GM06990 (cell line): ENCODE measurements around the gene SUCLG1.

Source experiments
- DNase-seq: peaks from one replicate; pipeline ENCODE4 v3.0.0-alpha.2; 2011; ENCODE audit not compliant: insufficient read length; ENCODE audit errors: extremely low read depth
- H3K27me3 ChIP-seq: replicated peaks from 2 replicates; pipeline ENCODE4 v1.6.0; 2011; ENCODE audit warnings: low read length; ENCODE audit not compliant: control insufficient read depth, insufficient read depth
- H3K36me3 ChIP-seq: 2 replicates; pipeline ENCODE4 v1.5.1; 2011; ENCODE audit warnings: low read length; ENCODE audit not compliant: control insufficient read depth, insufficient read depth
- H3K4me3 ChIP-seq: replicated peaks from 2 replicates; pipeline ENCODE4 v1.5.1; 2011; ENCODE audit warnings: low read depth, mild to moderate bottlenecking, control low read depth, low read length
- TF ChIP-seq, protein P1 (sequence below): IDR thresholded peaks from 2 replicates; pipeline ENCODE4 v1.5.1; 2011; ENCODE audit warnings: low read length, control low read depth, mild to moderate bottlenecking, inconsistent platforms; ENCODE audit not compliant: insufficient read depth, poor library complexity, severe bottlenecking

The SUCLG1 gene

DNA sequence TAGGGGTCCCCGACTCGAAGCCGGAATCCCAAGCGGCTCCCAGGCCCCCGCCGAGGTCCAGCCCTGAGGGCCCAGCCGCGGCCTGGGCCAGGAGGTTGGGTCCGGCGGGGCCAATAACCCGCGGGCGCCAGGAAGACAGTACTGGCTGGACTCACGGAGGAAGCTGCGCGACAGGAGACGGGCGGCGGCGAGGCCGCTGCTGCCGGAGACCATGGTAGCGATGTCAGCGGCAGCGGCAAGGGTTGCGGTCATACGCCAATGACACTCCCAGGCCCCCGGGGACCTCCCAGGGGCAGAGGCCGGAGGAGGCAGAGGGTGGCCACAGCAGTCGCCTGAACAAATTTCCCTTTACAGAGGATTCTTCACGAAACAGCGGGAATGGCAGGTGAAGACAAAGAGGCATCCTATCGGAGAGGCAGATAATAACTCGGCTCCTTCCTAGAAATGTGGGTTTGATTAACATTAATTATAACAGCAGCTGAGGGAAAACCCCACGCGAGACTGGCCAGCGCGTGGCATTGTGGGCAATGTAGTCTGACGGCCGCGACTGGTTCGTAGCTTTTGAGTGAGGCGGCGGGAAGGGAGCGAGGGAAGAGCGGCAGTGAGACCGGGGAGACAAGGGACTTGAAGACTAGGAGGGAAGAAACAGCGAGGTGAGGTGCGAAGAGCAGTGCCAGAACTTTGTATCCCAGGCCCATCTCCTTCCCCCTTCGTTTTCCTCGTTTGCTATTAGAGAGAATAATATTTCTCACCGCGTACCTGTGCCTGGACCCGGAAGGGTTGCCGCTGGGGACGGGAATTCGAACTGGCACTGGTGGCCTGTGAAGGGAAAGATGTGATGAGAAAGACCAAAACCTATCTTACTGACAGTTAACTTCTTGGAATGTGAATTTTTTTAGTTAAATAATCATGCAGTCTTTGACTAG lies at the start of gene SUCLG1:
Gene SUCLG1, minus strand, starts transcription at position 263 of the 926 bp plus-strand sequence. Its CDS starts 11 bp downstream, at position 252.
- H3K36me3 ChIP-seq = no peaks in the 10 kb centered on the region
- TF ChIP-seq, protein P1, sequence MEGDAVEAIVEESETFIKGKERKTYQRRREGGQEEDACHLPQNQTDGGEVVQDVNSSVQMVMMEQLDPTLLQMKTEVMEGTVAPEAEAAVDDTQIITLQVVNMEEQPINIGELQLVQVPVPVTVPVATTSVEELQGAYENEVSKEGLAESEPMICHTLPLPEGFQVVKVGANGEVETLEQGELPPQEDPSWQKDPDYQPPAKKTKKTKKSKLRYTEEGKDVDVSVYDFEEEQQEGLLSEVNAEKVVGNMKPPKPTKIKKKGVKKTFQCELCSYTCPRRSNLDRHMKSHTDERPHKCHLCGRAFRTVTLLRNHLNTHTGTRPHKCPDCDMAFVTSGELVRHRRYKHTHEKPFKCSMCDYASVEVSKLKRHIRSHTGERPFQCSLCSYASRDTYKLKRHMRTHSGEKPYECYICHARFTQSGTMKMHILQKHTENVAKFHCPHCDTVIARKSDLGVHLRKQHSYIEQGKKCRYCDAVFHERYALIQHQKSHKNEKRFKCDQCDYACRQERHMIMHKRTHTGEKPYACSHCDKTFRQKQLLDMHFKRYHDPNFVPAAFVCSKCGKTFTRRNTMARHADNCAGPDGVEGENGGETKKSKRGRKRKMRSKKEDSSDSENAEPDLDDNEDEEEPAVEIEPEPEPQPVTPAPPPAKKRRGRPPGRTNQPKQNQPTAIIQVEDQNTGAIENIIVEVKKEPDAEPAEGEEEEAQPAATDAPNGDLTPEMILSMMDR = no peak

DNA sequence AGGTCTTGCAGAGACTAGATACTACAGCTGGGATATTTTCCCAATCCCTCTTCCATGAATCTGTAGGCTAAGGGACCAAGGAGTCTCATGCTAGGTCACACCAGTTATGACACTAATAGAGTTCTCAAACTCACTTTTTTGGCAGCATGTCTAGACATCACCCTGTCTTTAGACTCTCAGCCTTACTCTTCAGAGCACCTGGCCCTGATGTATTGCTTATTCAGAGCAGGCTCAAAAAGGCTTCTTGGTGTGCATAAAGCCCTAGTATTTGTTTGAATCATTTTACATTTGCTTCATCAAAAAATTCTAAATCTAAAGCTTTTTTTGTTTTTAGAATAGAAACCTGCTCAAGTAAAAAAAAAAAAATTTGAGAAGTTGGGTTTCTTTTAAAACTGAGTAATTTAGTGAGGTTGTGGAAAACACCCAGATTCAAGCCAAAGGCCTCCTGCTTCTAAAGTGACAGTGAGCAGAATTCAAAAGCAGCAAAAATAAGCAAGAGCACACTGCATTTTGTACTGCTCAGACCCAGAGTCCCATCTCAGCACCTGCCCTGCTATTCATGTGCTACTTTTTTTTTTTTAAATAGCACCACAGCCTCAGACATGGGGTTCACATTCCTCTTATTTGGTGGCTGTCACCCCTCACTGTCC lies 39.2 kb upstream of the SUCLG1 start:
- TF ChIP-seq, protein P1 = no peak
- Histone ChIP-seq H3K36me3 (no peaks in the 10 kb centered on the region), H3K4me3 (no peak overlapping the region), H3K27me3 (no peaks in the 10 kb centered on the region)
- DNase-seq = no peak

More for the DNA sequence above, at the start of gene SUCLG1:
- Histone ChIP-seq H3K4me3 (peak within 1 kb of the TSS; percentile 96), H3K27me3 (no peaks in the 10 kb centered on the region)
- DNase-seq = peak; percentile 86

DNA sequence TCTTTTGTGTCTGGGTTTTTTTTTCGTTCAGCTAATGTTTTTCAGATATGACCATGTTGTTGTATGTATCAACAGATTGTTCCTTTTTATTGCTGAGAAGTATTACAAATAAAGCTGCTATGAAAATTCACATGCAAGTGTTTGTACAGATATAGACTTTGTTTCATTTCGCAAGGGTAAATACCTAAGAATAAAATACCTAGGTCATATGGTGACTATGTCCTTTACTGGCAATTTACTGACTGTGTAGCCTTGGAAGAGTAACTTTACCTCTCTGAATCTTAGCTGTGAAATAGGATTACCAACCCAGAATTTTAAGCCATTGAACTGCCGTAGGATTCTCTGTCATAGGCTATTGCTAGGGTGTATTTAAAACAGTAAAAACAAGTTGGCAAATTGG lies 38.2 kb upstream of the SUCLG1 start:
- Histone ChIP-seq H3K36me3 (no peaks in the 10 kb centered on the region), H3K4me3 (no peak overlapping the region), H3K27me3 (no peaks in the 10 kb centered on the region)
- DNase-seq = no peak
- TF ChIP-seq, protein P1 = no peak

DNA sequence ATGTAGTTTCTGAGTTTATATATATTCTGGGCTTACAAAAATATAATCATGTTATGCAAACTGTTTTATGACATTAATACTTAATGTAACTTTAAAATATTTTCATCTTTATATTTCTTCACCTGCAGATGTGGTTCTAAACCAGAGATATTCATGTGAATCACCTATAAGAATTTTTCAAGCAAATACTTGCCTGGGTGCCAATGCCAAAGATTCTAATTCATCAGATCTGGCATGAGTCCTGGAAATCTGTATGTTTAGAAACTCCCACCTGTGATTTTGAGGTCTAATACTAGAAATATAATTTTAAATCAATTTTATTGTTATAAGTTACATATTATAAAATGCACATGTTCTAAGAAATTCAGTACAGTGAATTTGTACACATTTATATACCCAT lies 37.3 kb upstream of the SUCLG1 start:
- H3K27me3 ChIP-seq = no peaks in the 10 kb centered on the region
- no peak overlapping the region for H3K4me3 ChIP-seq
- TF ChIP-seq, protein P1 = no peak
- DNase-seq = no peak
- H3K36me3 ChIP-seq = no peaks in the 10 kb centered on the region

DNA sequence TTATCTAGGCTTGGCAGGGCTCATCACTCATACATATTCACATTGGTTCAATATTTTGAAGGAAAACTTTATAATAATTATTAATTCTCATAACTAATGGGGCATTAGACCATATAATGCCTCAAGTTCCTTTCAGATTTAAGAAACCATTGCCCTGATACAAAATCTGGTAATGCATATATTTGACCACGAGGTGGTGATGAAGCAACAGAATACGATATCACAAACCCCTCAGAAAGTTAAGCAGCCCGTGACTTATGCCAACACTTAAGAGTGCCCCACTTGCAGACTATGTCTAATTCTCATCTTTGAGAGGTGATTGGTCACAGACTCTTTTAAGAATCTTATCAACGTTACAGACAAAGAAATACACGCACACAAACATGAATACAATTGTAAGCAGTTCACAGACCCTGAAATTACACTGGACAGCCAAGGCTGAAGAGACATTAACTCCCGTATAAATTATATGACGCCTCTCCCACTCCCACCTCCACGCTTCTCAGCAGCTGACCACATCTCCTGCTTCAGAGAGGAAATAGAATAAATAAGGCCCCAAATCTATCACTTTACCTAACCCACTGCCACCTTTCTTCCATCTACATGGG lies 36.6 kb upstream of the SUCLG1 start:
- no peaks in the 10 kb centered on the region for H3K27me3 ChIP-seq
- no peak overlapping the region for H3K4me3 ChIP-seq
- TF ChIP-seq, protein P1 = peak; percentile 52
- peak; percentile 13 for DNase-seq
- H3K36me3 ChIP-seq = no peaks in the 10 kb centered on the region
